ENCODE data around the gene FPGS. TPM values are rescaled to one million over a fixed set of nuclear protein-coding genes. Genes with fewer than 3 reads are reported as not detected.

Gene FPGS
- polyA plus RNA-seq, 1 donor (not counting 4 experiments of a cell fraction or from before 2014, with no cell fraction given), result 38.2 TPM

DNA sequence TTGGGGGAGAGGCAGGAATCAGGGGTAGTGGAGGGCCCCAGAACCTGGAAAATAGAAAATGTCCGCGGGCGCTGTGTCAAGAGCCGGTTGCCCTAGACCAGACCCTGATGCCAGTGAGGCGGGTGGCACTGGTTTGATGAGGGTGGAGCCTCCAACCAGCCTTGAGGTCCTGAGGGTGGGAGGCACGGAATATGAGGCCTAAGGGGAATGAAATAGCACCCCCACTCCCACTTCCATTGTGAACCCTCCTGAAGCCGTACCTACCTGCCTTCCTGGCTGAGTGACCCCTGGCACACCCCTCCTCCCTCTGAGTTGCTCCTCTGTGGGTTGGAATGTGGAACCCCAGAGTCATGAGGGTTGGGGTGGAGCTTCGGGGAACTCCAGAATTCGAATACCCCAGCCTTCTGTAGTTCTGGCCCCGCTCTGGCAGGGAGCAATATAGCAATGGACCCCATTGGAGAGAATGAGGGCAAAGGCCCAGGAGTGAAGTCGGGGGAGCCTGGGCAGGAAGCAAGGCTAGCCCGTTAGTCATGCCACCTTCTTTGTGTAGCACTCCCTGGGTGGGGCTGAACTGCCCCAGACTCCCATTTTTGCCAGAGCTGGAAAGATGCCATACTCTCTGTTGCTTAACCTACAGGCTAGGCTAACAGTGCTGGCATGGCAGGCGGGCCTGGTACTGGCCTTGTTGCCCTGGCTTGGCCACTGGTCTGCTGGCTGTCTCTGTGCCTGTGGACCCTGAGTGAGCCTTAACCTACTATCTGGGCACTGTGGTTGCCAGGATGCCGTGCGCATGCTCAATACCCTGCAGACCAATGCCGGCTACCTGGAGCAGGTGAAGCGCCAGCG lies 1.0 kb downstream of the FPGS start:
- no peaks in the 10 kb centered on the region for H3K9me1 ChIP-seq (ENCODE audit: control insufficient read depth, extremely low read depth, insufficient read depth, low read length)
- no peaks in the 10 kb centered on the region for H3K9me3 ChIP-seq (ENCODE audit: control insufficient read depth, low read depth, low read length)
- H2AFZ ChIP-seq (ENCODE audit: control insufficient read depth, low read length), result peak overlapping the region; percentile 68
- peak overlapping the region; percentile 99 for H3K9ac ChIP-seq (ENCODE audit: control insufficient read depth, extremely low read depth, insufficient read depth, low read length)
- peaks cover 25 to 32% of the 10 kb centered on the region in 2 experiments for H3K36me3 ChIP-seq (ENCODE audit: control insufficient read depth in 2 of 2, extremely low read depth in 1 of 2, insufficient read depth in 2 of 2, low read length in 2 of 2)
- peak overlapping the region; percentile 58 to 97 (median 81) for H3K4me3 ChIP-seq (ENCODE audit: control insufficient read depth in 2 of 3, extremely low read depth in 1 of 3, insufficient read depth in 2 of 3, low read depth in 1 of 3, low read length in 3 of 3)
- H3K79me2 ChIP-seq (ENCODE audit: control insufficient read depth, insufficient read depth, low read length), result peaks cover 17% of the 10 kb centered on the region
- H3K4me1 ChIP-seq (ENCODE audit: control insufficient read depth, extremely low read depth, insufficient read depth, low read length), result peaks cover 24% of the 10 kb centered on the region
- H3K27ac ChIP-seq (ENCODE audit: control insufficient read depth, insufficient read depth, low read length), result peak overlapping the region; percentile 99
- H3K27me3 ChIP-seq (ENCODE audit: control insufficient read depth, extremely low read depth, insufficient read depth, low read length), result no peaks in the 10 kb centered on the region
- TF ChIP-seq EZH2 (IDR thresholded peaks at IDR 0.05; ENCODE audit: low read length), result no peak
- TF ChIP-seq, protein P1, sequence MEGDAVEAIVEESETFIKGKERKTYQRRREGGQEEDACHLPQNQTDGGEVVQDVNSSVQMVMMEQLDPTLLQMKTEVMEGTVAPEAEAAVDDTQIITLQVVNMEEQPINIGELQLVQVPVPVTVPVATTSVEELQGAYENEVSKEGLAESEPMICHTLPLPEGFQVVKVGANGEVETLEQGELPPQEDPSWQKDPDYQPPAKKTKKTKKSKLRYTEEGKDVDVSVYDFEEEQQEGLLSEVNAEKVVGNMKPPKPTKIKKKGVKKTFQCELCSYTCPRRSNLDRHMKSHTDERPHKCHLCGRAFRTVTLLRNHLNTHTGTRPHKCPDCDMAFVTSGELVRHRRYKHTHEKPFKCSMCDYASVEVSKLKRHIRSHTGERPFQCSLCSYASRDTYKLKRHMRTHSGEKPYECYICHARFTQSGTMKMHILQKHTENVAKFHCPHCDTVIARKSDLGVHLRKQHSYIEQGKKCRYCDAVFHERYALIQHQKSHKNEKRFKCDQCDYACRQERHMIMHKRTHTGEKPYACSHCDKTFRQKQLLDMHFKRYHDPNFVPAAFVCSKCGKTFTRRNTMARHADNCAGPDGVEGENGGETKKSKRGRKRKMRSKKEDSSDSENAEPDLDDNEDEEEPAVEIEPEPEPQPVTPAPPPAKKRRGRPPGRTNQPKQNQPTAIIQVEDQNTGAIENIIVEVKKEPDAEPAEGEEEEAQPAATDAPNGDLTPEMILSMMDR (optimal IDR thresholded peaks at IDR 0.05 in 1 of 3, IDR thresholded peaks at IDR 0.05 in 1 of 3, conservative IDR thresholded peaks at IDR 0.05 in 1 of 3; ENCODE audit: extremely low read depth in 1 of 3, insufficient read depth in 2 of 3, low read length in 3 of 3), result no peak
- peak overlapping the region; percentile 93 for H3K4me2 ChIP-seq (ENCODE audit: control insufficient read depth, extremely low read depth, insufficient read depth, low read depth, low read length)
- DNase-seq (ENCODE audit: low read depth, low spot score), result peak; percentile 60
- peaks cover 2% of the 10 kb centered on the region for H4K20me1 ChIP-seq (ENCODE audit: control insufficient read depth, extremely low read depth, insufficient read depth, low read length)
- dilution Hi-C loops (cut with MboI; ENCODE audit: extremely low pct_ligation_motif_present, low sequenced_read_pairs), result no loop called here
- FAIRE-seq, result peak; percentile 87

DNA sequence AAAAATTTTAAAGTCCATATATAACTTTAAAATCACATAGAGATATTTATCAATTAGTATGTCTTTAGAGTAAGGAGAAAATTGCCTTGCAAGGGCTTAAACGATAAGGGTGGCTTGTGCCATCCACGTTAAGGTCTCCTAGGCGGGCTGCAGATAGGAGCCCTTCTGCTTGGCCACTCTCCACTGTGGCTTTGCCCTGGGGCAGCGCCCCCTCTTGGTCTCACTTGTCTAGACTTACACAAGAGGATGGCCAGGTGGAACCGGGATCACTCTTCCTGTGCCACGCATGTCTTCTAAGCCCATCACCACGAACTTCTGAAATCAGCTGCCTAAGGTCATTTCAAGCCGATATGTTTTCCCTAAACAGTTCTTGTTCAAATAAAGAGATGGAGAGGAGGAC lies 2.9 kb downstream of the FPGS start:
- TF ChIP-seq, protein P1 (optimal IDR thresholded peaks at IDR 0.05 in 1 of 3, IDR thresholded peaks at IDR 0.05 in 1 of 3, conservative IDR thresholded peaks at IDR 0.05 in 1 of 3; ENCODE audit: extremely low read depth in 1 of 3, insufficient read depth in 2 of 3, low read length in 3 of 3), result peak in 1 of 3 experiments; percentile 40
- TF ChIP-seq EZH2 (IDR thresholded peaks at IDR 0.05; ENCODE audit: low read length), result no peak
- Histone ChIP-seq H4K20me1 (ENCODE audit: control insufficient read depth, extremely low read depth, insufficient read depth, low read length) (peaks cover 9% of the 10 kb centered on the region), H3K36me3 (ENCODE audit: control insufficient read depth in 2 of 2, extremely low read depth in 1 of 2, insufficient read depth in 2 of 2, low read length in 2 of 2) (peaks cover 34 to 44% of the 10 kb centered on the region in 2 experiments), H3K4me1 (ENCODE audit: control insufficient read depth, extremely low read depth, insufficient read depth, low read length) (peaks cover 37% of the 10 kb centered on the region), H3K27ac (ENCODE audit: control insufficient read depth, insufficient read depth, low read length) (no peak overlapping the region), H3K9me3 (ENCODE audit: control insufficient read depth, low read depth, low read length) (no peaks in the 10 kb centered on the region), H3K4me3 (ENCODE audit: control insufficient read depth in 2 of 3, extremely low read depth in 1 of 3, insufficient read depth in 2 of 3, low read depth in 1 of 3, low read length in 3 of 3) (no peak overlapping the region), H2AFZ (ENCODE audit: control insufficient read depth, low read length) (no peak overlapping the region), H3K4me2 (ENCODE audit: control insufficient read depth, extremely low read depth, insufficient read depth, low read depth, low read length) (no peak overlapping the region), H3K9ac (ENCODE audit: control insufficient read depth, extremely low read depth, insufficient read depth, low read length) (no peak overlapping the region), H3K27me3 (ENCODE audit: control insufficient read depth, extremely low read depth, insufficient read depth, low read length) (no peaks in the 10 kb centered on the region), H3K79me2 (ENCODE audit: control insufficient read depth, insufficient read depth, low read length) (peaks cover 17% of the 10 kb centered on the region), H3K9me1 (ENCODE audit: control insufficient read depth, extremely low read depth, insufficient read depth, low read length) (peaks cover 2% of the 10 kb centered on the region)
- DNase-seq (ENCODE audit: low read depth, low spot score) (no peak), FAIRE-seq (no peak)
- dilution Hi-C loops (cut with MboI; ENCODE audit: extremely low pct_ligation_motif_present, low sequenced_read_pairs), result no loop called here
